B cell (primary cell): ENCODE measurements around the gene KLC4. TPM values are rescaled to one million over a fixed set of nuclear protein-coding genes. Genes with fewer than 3 reads are reported as not detected.
"Not testable (repeated sequence)": the region's sequence is repeated elsewhere in the genome, so short reads cannot be mapped to it uniquely, and the experiment has no call there.

Experiments
- ATAC-seq: fragments of 200-7000 bp; cut with Tn5 transposase; one replicate; pipeline ENCODE4 v1.10.0; 2021; ENCODE audit warnings: low read depth, mild to moderate bottlenecking, moderate number of reproducible peaks, moderate library complexity
- CTCF ChIA-PET: fragments of 350-600 bp; sonication (Branson Sonifier 250); formaldehyde crosslinking; loops from one replicate; lab custom pipeline; 2021; ENCODE audit warnings: antibody characterized with exemption, inconsistent platforms; lab: Charles Lee
- POLR2A ChIA-PET: fragments of 350-600 bp; sonication (Branson Sonifier 250); formaldehyde crosslinking; loops from one replicate; lab custom pipeline; 2021; ENCODE audit warnings: antibody characterized with exemption; lab: Charles Lee
- DNase-seq: peaks from one replicate; pipeline ENCODE4 v3.0.0; 2013
- H2AFZ ChIP-seq: 2 replicates; pipeline ENCODE4 v1.6.1; 2012; ENCODE audit warnings: mild to moderate bottlenecking, low read depth, low read length; ENCODE audit not compliant: insufficient read depth, poor library complexity, severe bottlenecking
- H3K27ac ChIP-seq, 2 donors: 1 replicate in 1 of 2; 2 replicates in 1 of 2; pipeline ENCODE4 v1.5.1; 2012 to 2013; ENCODE audit warnings: low read length in 2 of 2, mild to moderate bottlenecking in 2 of 2, moderate library complexity in 1 of 2
- H3K27me3 ChIP-seq, 4 experiments: fragments of 200-600 bp in 1 of 4; sonication (generic) in 1 of 4; replicated peaks in 1 of 4; 1 replicate in 2 of 4; 2 replicates in 2 of 4; pipeline versions ENCODE4 v1.6.1 to v1.7.0; 2013 to 2016; ENCODE audit warnings: low read length in 3 of 4, mild to moderate bottlenecking in 2 of 4, mixed read lengths in 1 of 4, moderate library complexity in 1 of 4; ENCODE audit not compliant: insufficient read depth in 4 of 4, control insufficient read depth in 3 of 4; ENCODE audit errors: control extremely low read depth in 1 of 4
- H3K36me3 ChIP-seq, 2 experiments: replicated peaks in 1 of 2; 1 replicate in 1 of 2; 2 replicates in 1 of 2; pipeline versions ENCODE4 v1.6.1 to v1.7.1; 2013; ENCODE audit warnings: low read length in 1 of 2; ENCODE audit not compliant: insufficient read depth in 2 of 2, control insufficient read depth in 1 of 2; ENCODE audit errors: control extremely low read depth in 1 of 2, extremely low read depth in 1 of 2
- H3K4me1 ChIP-seq, 2 donors: fragments of 200-600 bp in 1 of 2; sonication (generic) in 1 of 2; 1 replicate in 1 of 2; 2 replicates in 1 of 2; pipeline versions ENCODE4 v1.5.1 to v1.6.1; 2013 to 2017; ENCODE audit warnings: low read length in 2 of 2; ENCODE audit not compliant: control insufficient read depth in 2 of 2, insufficient read depth in 2 of 2
- H3K4me2 ChIP-seq: replicated peaks from 2 replicates; pipeline ENCODE3; 2012; ENCODE audit warnings: mild to moderate bottlenecking, low read depth, low read length; ENCODE audit not compliant: poor library complexity, severe bottlenecking
- H3K4me3 ChIP-seq, 5 experiments: fragments of 200-600 bp in 1 of 5; sonication (generic) in 1 of 5; 1 replicate in 3 of 5; 2 replicates in 2 of 5; pipeline versions ENCODE4 v1.5.1 to v1.7.0; 2011 to 2016; ENCODE audit warnings: low read length in 4 of 5, mild to moderate bottlenecking in 4 of 5, low read depth in 2 of 5, control low read depth in 1 of 5, moderate library complexity in 1 of 5; ENCODE audit not compliant: insufficient read depth in 1 of 5; ENCODE audit errors: control extremely low read depth in 1 of 5, extremely low read depth in 1 of 5
- H3K79me2 ChIP-seq: fragments of 200-600 bp; sonication (generic); one replicate; pipeline ENCODE4 v1.6.0; 2016; ENCODE audit warnings: low read length; ENCODE audit not compliant: control insufficient read depth, insufficient read depth
- H3K9ac ChIP-seq: fragments of 200-600 bp; sonication (generic); 2 replicates; pipeline ENCODE4 v1.6.1; 2017; ENCODE audit warnings: mild to moderate bottlenecking, low read length, moderate library complexity
- H3K9me3 ChIP-seq, 3 donors: one replicate each; pipeline versions ENCODE4 v1.6.1 to v1.7.1; 2013; ENCODE audit warnings: low read length in 2 of 3; ENCODE audit not compliant: control insufficient read depth in 2 of 3, insufficient read depth in 1 of 3; ENCODE audit errors: control extremely low read depth in 1 of 3
- H4K20me1 ChIP-seq: 2 replicates; pipeline ENCODE4 v1.6.0; 2012; ENCODE audit warnings: mild to moderate bottlenecking, low read length; ENCODE audit not compliant: insufficient read depth, control insufficient read depth, poor library complexity, severe bottlenecking
- H3K27ac Mint-ChIP-seq: one replicate; pipeline ENCODE4 v1.8.0; 2021; ENCODE audit warnings: mixed read lengths
- H3K27me3 Mint-ChIP-seq: one replicate; pipeline ENCODE4 v1.8.0; 2021; ENCODE audit warnings: mixed read lengths
- H3K4me1 Mint-ChIP-seq: one replicate; pipeline ENCODE4 v1.8.0; 2021; ENCODE audit warnings: mixed read lengths
- H3K4me3 Mint-ChIP-seq: one replicate; pipeline ENCODE4 v1.8.0; 2021; ENCODE audit warnings: mixed read lengths
- H3K9me3 Mint-ChIP-seq: one replicate; pipeline ENCODE4 v1.8.0; 2022; ENCODE audit warnings: mixed read lengths; ENCODE audit not compliant: insufficient read depth
- CTCF ChIP-seq: fragments of 200-600 bp; IDR thresholded peaks from one replicate; pipeline ENCODE4 v1.8.0; 2022; ENCODE audit warnings: antibody characterized with exemption, mild to moderate bottlenecking
- EZH2 ChIP-seq: IDR thresholded peaks from 2 replicates; pipeline ENCODE4 v1.6.1; 2012; ENCODE audit warnings: borderline replicate concordance, low read depth, mild to moderate bottlenecking, moderate library complexity, low read length; ENCODE audit not compliant: insufficient read depth, poor library complexity, severe bottlenecking
- WGBS: methylation state at CpG from one replicate; pipeline ENCODE4 v1.1.5; 2013; ENCODE audit warnings: missing lambda C conversion rate; ENCODE audit not compliant: insufficient coverage; 5-methylcytosine and 5-hydroxymethylcytosine counted together
- intact Hi-C: fragments of 100-400 bp; cut with micrococcal nuclease; formaldehyde crosslinking; loops from one replicate; pipeline ENCODE4 v1.10.0; 2022
- polyA plus RNA-seq: library from polyadenylated mRNA; depleted of rRNA; stranded (reverse); fragments of >200 nt; gene quantifications from 2 replicates; pipeline ENCODE4 v1.2.3, GENCODE V29; 2012
- total RNA-seq, 2 donors: library from RNA; stranded (reverse); fragments of 120-200 nt in 1 of 2; gene quantifications; 1 replicate in 1 of 2; 2 replicates in 1 of 2; pipeline versions ENCODE4 v1.2.3 to v1.2.4, GENCODE V29; 2013 to 2022

KLC4 gene
- total and polyA plus RNA-seq, 2 donors (not counting 1 experiment from before 2014, with no cell fraction given), result 30.6 to 52.7 TPM

- Histone ChIP-seq H3K79me2 (no peaks in the 10 kb centered on the region), H3K9me3 (no peaks in the 10 kb centered on the region), H3K36me3 (peaks cover 0 to 42% of the 10 kb centered on the region in 2 experiments), H3K4me2 (no peak overlapping the region), H3K27ac (no peak overlapping the region), H4K20me1 (no peaks in the 10 kb centered on the region), H3K9ac (no peak overlapping the region), H3K27me3 (no peaks in the 10 kb centered on the region), H2AFZ (no peak overlapping the region), H3K4me3 (no peak overlapping the region), H3K4me1 (no peaks in the 10 kb centered on the region)
- H3K9me3 Mint-ChIP-seq, result no peaks in the 10 kb centered on the region
- H3K4me3 Mint-ChIP-seq, result no peak overlapping the region
- TF ChIP-seq EZH2 (no peak), CTCF (no peak)
- no peak for DNase-seq
- POLR2A ChIA-PET, result no interaction called here
- 98% methylated on average over 17 of the region's 18 CpGs for WGBS
- intact Hi-C loops, result no loop called here
- H3K27me3 Mint-ChIP-seq, result no peaks in the 10 kb centered on the region
- CTCF ChIA-PET, result no interaction called here
- no peak for ATAC-seq
- no peak overlapping the region for H3K27ac Mint-ChIP-seq
- H3K4me1 Mint-ChIP-seq, result no peaks in the 10 kb centered on the region
Measured at GRCh38 chr6:43040542-43041257, 18.7 kb upstream of the KLC4 start.

GRCh38 chr6:43041475-43041874 is 18.0 kb upstream of the KLC4 start:
- H2AFZ ChIP-seq, H3K27ac Mint-ChIP-seq, H3K79me2 ChIP-seq, CTCF ChIA-PET, H3K9ac ChIP-seq, H3K4me1 ChIP-seq, H3K27me3 ChIP-seq, ATAC-seq, H3K27me3 Mint-ChIP-seq, H3K27ac ChIP-seq, H3K4me1 Mint-ChIP-seq, H3K4me3 Mint-ChIP-seq, intact Hi-C loops, H4K20me1 ChIP-seq, DNase-seq, H3K4me2 ChIP-seq, H3K9me3 Mint-ChIP-seq, H3K9me3 ChIP-seq, H3K4me3 ChIP-seq: not testable (repeated sequence)
- 100% methylated on average over 3 of the region's 8 CpGs for WGBS
- peaks cover 0 to 45% of the 10 kb centered on the region in 2 experiments for H3K36me3 ChIP-seq
- POLR2A ChIA-PET, result interaction anchor here (0.6 kb wide), 1 partner anchor 189 kb away, joined by 4 read pairs; no protein-coding TSS in a partner anchor
